GM23338 (cell line): ENCODE data around the gene KDM4B. TPM values are rescaled to one million over a fixed set of nuclear protein-coding genes. Genes with fewer than 3 reads are reported as not detected.
A peak's percentile ranks its signal among the peaks of the same experiment; 100 is the strongest.

ENCODE experiments used
- ATAC-seq: fragments of 200-7000 bp; cut with Tn5 transposase; 3 replicates; pipeline ENCODE4 v1.9.1; 2020
- DNase-seq: peaks from one replicate; pipeline ENCODE4 v3.0.0-alpha.2; 2015; ENCODE audit warnings: low spot score
- H2AFZ ChIP-seq: fragments of 200-600 bp; sonication (generic); 2 replicates; pipeline ENCODE4 v1.8.0; 2016; ENCODE audit warnings: antibody characterized with exemption, mild to moderate bottlenecking, moderate library complexity
- H3F3A ChIP-seq: fragments of 200-600 bp; sonication (generic); replicated peaks from 2 replicates; pipeline ENCODE4 v1.8.0; 2017; ENCODE audit warnings: antibody characterized with exemption, mixed run types, low read depth
- H3K27ac ChIP-seq: fragments of 200-600 bp; sonication (generic); 2 replicates; pipeline ENCODE4 v1.6.1; 2016; ENCODE audit warnings: low read depth
- H3K27me3 ChIP-seq: fragments of 200-600 bp; sonication (generic); 2 replicates; pipeline ENCODE4 v1.8.0; 2016; ENCODE audit warnings: mild to moderate bottlenecking, mixed run types, moderate library complexity; ENCODE audit not compliant: insufficient read depth
- H3K36me3 ChIP-seq: fragments of 200-600 bp; sonication (generic); 2 replicates; pipeline ENCODE4 v1.8.0; 2016; ENCODE audit warnings: mild to moderate bottlenecking; ENCODE audit not compliant: insufficient read depth
- H3K4me1 ChIP-seq: fragments of 200-600 bp; sonication (generic); 2 replicates; pipeline ENCODE4 v1.8.0; 2016; ENCODE audit warnings: mild to moderate bottlenecking, moderate library complexity; ENCODE audit not compliant: insufficient read depth
- H3K4me2 ChIP-seq: fragments of 200-600 bp; sonication (generic); 2 replicates; pipeline ENCODE4 v1.7.1; 2017; ENCODE audit warnings: mixed run types
- H3K4me3 ChIP-seq: fragments of 200-600 bp; sonication (generic); 2 replicates; pipeline ENCODE4 v1.6.1; 2016; ENCODE audit warnings: mixed run types
- H3K79me2 ChIP-seq: fragments of 200-600 bp; sonication (generic); replicated peaks from 2 replicates; pipeline ENCODE4 v1.8.0; 2017; ENCODE audit warnings: mild to moderate bottlenecking; ENCODE audit not compliant: insufficient read depth
- H3K9me2 ChIP-seq: fragments of 200-600 bp; sonication (generic); 2 replicates; pipeline ENCODE4 v1.8.0; 2017; ENCODE audit not compliant: insufficient read depth
- H4K20me1 ChIP-seq: fragments of 200-600 bp; sonication (generic); replicated peaks from 2 replicates; pipeline ENCODE4 v1.8.0; 2017; ENCODE audit warnings: mild to moderate bottlenecking; ENCODE audit not compliant: insufficient read depth
- H3K27ac Mint-ChIP-seq: 2 replicates; pipeline ENCODE4 v1.8.0; 2020; ENCODE audit warnings: inconsistent platforms, mild to moderate bottlenecking, moderate library complexity, mixed read lengths
- H3K27me3 Mint-ChIP-seq: 3 replicates; pipeline ENCODE4 v1.8.0; 2022; ENCODE audit warnings: low read depth, mild to moderate bottlenecking, moderate library complexity, mixed read lengths, inconsistent platforms; ENCODE audit not compliant: insufficient read depth, poor library complexity
- H3K36me3 Mint-ChIP-seq: 3 replicates; pipeline ENCODE4 v1.8.0; 2021; ENCODE audit warnings: low read depth, mild to moderate bottlenecking, inconsistent platforms, moderate library complexity, mixed read lengths
- H3K4me1 Mint-ChIP-seq: 3 replicates; pipeline ENCODE4 v1.8.0; 2020; ENCODE audit warnings: mild to moderate bottlenecking, inconsistent platforms, mixed read lengths
- H3K4me3 Mint-ChIP-seq: 3 replicates; pipeline ENCODE4 v1.8.0; 2021; ENCODE audit warnings: moderate library complexity, mild to moderate bottlenecking, inconsistent platforms, mixed read lengths
- H3K9me3 Mint-ChIP-seq: 3 replicates; pipeline ENCODE4 v1.8.0; 2020; ENCODE audit warnings: moderate library complexity, mild to moderate bottlenecking, inconsistent platforms, mixed read lengths
- CREB1 ChIP-seq: fragments of 250-450 bp; sonication (Bioruptor Pico); IDR thresholded peaks from 2 replicates; pipeline ENCODE4 v1.5.0; 2020; ENCODE audit warnings: low read depth, mild to moderate bottlenecking, moderate library complexity
- CTCF ChIP-seq, 2 experiments: fragments of 200-600 bp in 1 of 2; sonication (generic) in 1 of 2; conservative IDR thresholded peaks; 2 replicates each; pipeline versions ENCODE4 v1.5.1 to v1.6.1; 2016 to 2017; ENCODE audit warnings: antibody characterized with exemption in 2 of 2, low read depth in 2 of 2, mild to moderate bottlenecking in 2 of 2, moderate library complexity in 1 of 2
- JUNB ChIP-seq: IDR thresholded peaks from one replicate; pipeline ENCODE4 v1.6.1; 2016; ENCODE audit warnings: antibody characterized with exemption; ENCODE audit not compliant: unreplicated experiment
- POLR2AphosphoS5 ChIP-seq: IDR thresholded peaks from 2 replicates; pipeline ENCODE4 v1.6.1; 2016; ENCODE audit warnings: antibody characterized with exemption, low read depth
- STAT1 ChIP-seq: IDR thresholded peaks from one replicate; pipeline ENCODE4 v1.6.1; 2016; ENCODE audit warnings: antibody characterized with exemption; ENCODE audit not compliant: unreplicated experiment
- ZNF331 ChIP-seq: fragments of 250-450 bp; sonication (Bioruptor Pico); IDR thresholded peaks from 2 replicates; pipeline ENCODE4 v1.5.0; 2020; ENCODE audit warnings: low read depth, mild to moderate bottlenecking, moderate library complexity
- ZNF462 ChIP-seq: fragments of 250-450 bp; sonication (Bioruptor Pico); IDR thresholded peaks from 2 replicates; pipeline ENCODE4 v1.5.0; 2020; ENCODE audit warnings: mild to moderate bottlenecking, moderate library complexity
- polyA plus RNA-seq: library from polyadenylated mRNA; unstranded; fragments of >200 nt; fragmentation: Nextera tagmentation; extraction: Ambion mirVana; gene quantifications from 2 replicates; pipeline ENCODE4 v1.2.1, GENCODE V29; 2016
- total RNA-seq: library from RNA; depleted of rRNA; stranded (reverse); fragments of >200 nt; shearing (Covaris generic); gene quantifications from 2 replicates; pipeline ENCODE4 v1.2.3, GENCODE V29; 2014
- TF ChIP-seq, protein P1 (sequence below): IDR thresholded peaks from 2 replicates; pipeline ENCODE4 v1.6.1; 2016; ENCODE audit warnings: antibody characterized with exemption

KDM4B gene
- total and polyA plus RNA-seq, 2 experiments from 2014 or later, result 9.1 to 27.6 TPM

- Histone ChIP-seq H3K27ac (no peak overlapping the region), H3F3A (no peaks in the 10 kb centered on the region), H3K79me2 (no peaks in the 10 kb centered on the region), H3K4me2 (no peak overlapping the region), H3K36me3 (no peaks in the 10 kb centered on the region), H3K4me1 (no peaks in the 10 kb centered on the region), H4K20me1 (no peaks in the 10 kb centered on the region; the same call in 1 of the 2 replicates), H3K4me3 (no peak overlapping the region), H2AFZ (no peak overlapping the region), H3K9me2 (no peaks in the 10 kb centered on the region), H3K27me3 (no peaks in the 10 kb centered on the region)
- ATAC-seq, result peak; percentile 89
- H3K4me1 Mint-ChIP-seq, result peaks cover 3% of the 10 kb centered on the region; the same call in 2 of the 3 replicates
- DNase-seq, result peak; percentile 86
- no peaks in the 10 kb centered on the region for H3K9me3 Mint-ChIP-seq
- peaks cover 3% of the 10 kb centered on the region; the same call in 1 of the 3 replicates for H3K36me3 Mint-ChIP-seq
- H3K27me3 Mint-ChIP-seq, result peaks cover 3% of the 10 kb centered on the region
- H3K27ac Mint-ChIP-seq, result no peak overlapping the region
- H3K4me3 Mint-ChIP-seq, result no peak overlapping the region
- peak; percentile 73 to 100 for TF ChIP-seq CTCF (conservative IDR thresholded peaks at IDR 0.05; ENCODE audit: low read depth in 2 of 2)
- TF ChIP-seq, protein P1, sequence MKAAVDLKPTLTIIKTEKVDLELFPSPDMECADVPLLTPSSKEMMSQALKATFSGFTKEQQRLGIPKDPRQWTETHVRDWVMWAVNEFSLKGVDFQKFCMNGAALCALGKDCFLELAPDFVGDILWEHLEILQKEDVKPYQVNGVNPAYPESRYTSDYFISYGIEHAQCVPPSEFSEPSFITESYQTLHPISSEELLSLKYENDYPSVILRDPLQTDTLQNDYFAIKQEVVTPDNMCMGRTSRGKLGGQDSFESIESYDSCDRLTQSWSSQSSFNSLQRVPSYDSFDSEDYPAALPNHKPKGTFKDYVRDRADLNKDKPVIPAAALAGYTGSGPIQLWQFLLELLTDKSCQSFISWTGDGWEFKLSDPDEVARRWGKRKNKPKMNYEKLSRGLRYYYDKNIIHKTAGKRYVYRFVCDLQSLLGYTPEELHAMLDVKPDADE, result no peak
Measured at GRCh38 chr19:5048091-5048726, 79.3 kb downstream of the KDM4B start.

GRCh38 chr19:5048727-5049553, 80.0 kb downstream of the KDM4B start:
- H3F3A ChIP-seq, result no peaks in the 10 kb centered on the region
- peaks cover 3% of the 10 kb centered on the region; the same call in 2 of the 3 replicates for H3K4me1 Mint-ChIP-seq
- no peak overlapping the region for H3K27ac ChIP-seq
- no peak overlapping the region for H3K4me3 Mint-ChIP-seq
- H3K79me2 ChIP-seq, result no peaks in the 10 kb centered on the region
- no peaks in the 10 kb centered on the region for H3K9me3 Mint-ChIP-seq
- no peaks in the 10 kb centered on the region for H3K9me2 ChIP-seq
- DNase-seq (no peak), ATAC-seq (peak; percentile 13)
- H3K36me3 Mint-ChIP-seq, result peaks cover 3% of the 10 kb centered on the region; the same call in 1 of the 3 replicates
- H4K20me1 ChIP-seq, result no peaks in the 10 kb centered on the region; the same call in 1 of the 2 replicates
- peaks cover 6% of the 10 kb centered on the region for H3K27me3 Mint-ChIP-seq
- H3K36me3 ChIP-seq, result no peaks in the 10 kb centered on the region
- H3K4me3 ChIP-seq, result no peak overlapping the region
- H2AFZ ChIP-seq, result no peak overlapping the region
- H3K27me3 ChIP-seq, result no peaks in the 10 kb centered on the region
- H3K27ac Mint-ChIP-seq, result no peak overlapping the region
- H3K4me2 ChIP-seq, result no peak overlapping the region
- no peaks in the 10 kb centered on the region for H3K4me1 ChIP-seq
- TF ChIP-seq JUNB (no peak), ZNF462 (no peak), CREB1 (CRISPR knock-in tag) (no peak), CTCF (conservative IDR thresholded peaks at IDR 0.05; ENCODE audit: low read depth in 2 of 2) (no peak), ZNF331 (CRISPR knock-in tag) (no peak), POLR2AphosphoS5 (no peak), STAT1 (no peak)
